ENCODE results near the gene COL7A1. TPM values are rescaled to one million over a fixed set of nuclear protein-coding genes. Genes with fewer than 3 reads are reported as not detected.

Gene COL7A1
- total and polyA plus RNA-seq, 2 of the 13 experiments (the other 11 are each of a cell fraction or from before 2014, with no cell fraction given): 2.7 to 11.7 TPM

- peak; percentile 32 for DNase-seq (ENCODE audit: low spot score)
- in situ Hi-C loops (cut with HindIII; ENCODE audit: extremely low pct_ligation_motif_present, low pct_unique_long_range_greater_than_20kb) (no loop called here), intact Hi-C loops (cut with micrococcal nuclease; ENCODE audit: unreplicated experiment) (no loop called here)
- no peak overlapping the region for H3K9ac ChIP-seq (ENCODE audit: insufficient read depth, low read depth, low read length)
- peaks cover 75% of the 10 kb centered on the region for H3K4me1 ChIP-seq (ENCODE audit: insufficient read depth, low read length)
- 10% methylated on average over 4 of the region's 12 CpGs for WGBS (ENCODE audit: low lambda C conversion rate)
- ChIA-PET CTCF (ENCODE audit: low intra/inter-chr PET ratio, low total read pairs) (no interaction called here), POLR2A (interaction anchor here (0.9 kb wide), 1 partner anchor 64 kb away, joined by 3 read pairs; the partner anchor contains the start of gene SLC26A6)
- H3K36me3 ChIP-seq (replicated peaks in 1 of 2; ENCODE audit: control insufficient read depth in 1 of 2, insufficient read depth in 2 of 2, low read length in 2 of 2): no peaks in the 10 kb centered on the region
- no peak for FAIRE-seq
- no peaks in the 10 kb centered on the region for H4K20me1 ChIP-seq (ENCODE audit: insufficient read depth, low read length)
- BruUV-seq (replicated peaks): no TSS peak
- no peak overlapping the region for H2AFZ ChIP-seq (ENCODE audit: low read length)
- no peaks in the 10 kb centered on the region for H3K79me2 ChIP-seq (ENCODE audit: insufficient read depth, low read length)
- H3K27me3 ChIP-seq (ENCODE audit: control insufficient read depth in 1 of 2, insufficient read depth in 2 of 2, low read length in 2 of 2): no peaks in the 10 kb centered on the region
- H3K9me3 ChIP-seq (ENCODE audit: low read length): no peaks in the 10 kb centered on the region
- peak; percentile 26 for ATAC-seq
- H3K4me3 ChIP-seq (replicated peaks in 1 of 3; ENCODE audit: insufficient read depth in 1 of 3, low read depth in 2 of 3, low read length in 3 of 3): peak overlapping the region in 2 of 3 experiments; percentile 18 to 37; a peak in 2 of 6 replicates
- H3K4me2 ChIP-seq (ENCODE audit: low read depth, low read length): peak overlapping the region; percentile 62
- H3K27ac ChIP-seq (ENCODE audit: extremely low read length, insufficient read depth, low read length): no peak overlapping the region
- peak; percentile 34; the same call in 1 of the 2 replicates for TF ChIP-seq KDM5B (CRISPR knock-in tag; IDR thresholded peaks at IDR 0.05; ENCODE audit: borderline replicate concordance)
- TF ChIP-seq BCL6 (CRISPR knock-in tag; IDR thresholded peaks at IDR 0.05): no peak
- TF ChIP-seq HIVEP1 (CRISPR knock-in tag; IDR thresholded peaks at IDR 0.05): 0 out of 2 replicates have a peak, but pooled peaks have one; percentile 10
- no peak for TF ChIP-seq SRSF4 (IDR thresholded peaks at IDR 0.05; ENCODE audit: low read depth, low read length, poor library complexity, severe bottlenecking)
- 0 out of 2 replicates have a peak, but pooled peaks have one; percentile 29 for TF ChIP-seq ZNF274 (CRISPR knock-in tag; IDR thresholded peaks at IDR 0.05)
- peak; percentile 49; the same call in 1 of the 2 replicates for TF ChIP-seq FOXA3 (CRISPR knock-in tag; IDR thresholded peaks at IDR 0.05)
- no peak for TF ChIP-seq POLR2AphosphoS2 (IDR thresholded peaks at IDR 0.05; ENCODE audit: low read depth, low read length)
- TF ChIP-seq NR2C2 (CRISPR knock-in tag; IDR thresholded peaks at IDR 0.05; ENCODE audit: borderline replicate concordance): peak; percentile 64; the same call in 1 of the 2 replicates
- TF ChIP-seq FOSL1 (CRISPR knock-in tag; IDR thresholded peaks at IDR 0.05; ENCODE audit: borderline replicate concordance): no peak
- TF ChIP-seq ZBTB8A (CRISPR knock-in tag; IDR thresholded peaks at IDR 0.05; ENCODE audit: borderline replicate concordance, low read depth): no peak
- TF ChIP-seq ZNF44 (CRISPR knock-in tag; IDR thresholded peaks at IDR 0.05): 0 out of 2 replicates have a peak, but pooled peaks have one; percentile 31
- no peak for TF ChIP-seq ATF7 (IDR thresholded peaks at IDR 0.05)
- TF ChIP-seq ATF7 (CRISPR knock-in tag; IDR thresholded peaks at IDR 0.05): 0 out of 2 replicates have a peak, but pooled peaks have one; percentile 23
- no peak for TF ChIP-seq MEF2D (CRISPR knock-in tag; IDR thresholded peaks at IDR 0.05)
- TF ChIP-seq NFKB2 (CRISPR knock-in tag; IDR thresholded peaks at IDR 0.05; ENCODE audit: borderline replicate concordance): 0 out of 2 replicates have a peak, but pooled peaks have one; percentile 24
- TF ChIP-seq ZNF407 (CRISPR knock-in tag; IDR thresholded peaks at IDR 0.05; ENCODE audit: not compliant biosample characterization): peak; percentile 47
- peak; percentile 65 for TF ChIP-seq NR2F6 (IDR thresholded peaks at IDR 0.05)
- TF ChIP-seq NR2F6 (CRISPR knock-in tag; IDR thresholded peaks at IDR 0.05): peak; percentile 76
- peak; percentile 59 for TF ChIP-seq SALL1 (CRISPR knock-in tag; IDR thresholded peaks at IDR 0.05)
Measured at GRCh38 chr3:48571938-48572337, 23.2 kb downstream of the COL7A1 start.

Data from HepG2 (cell line).